DND-41 (cell line): ENCODE results near the gene DHX57.

ENCODE experiments used
- EZH2 ChIP-seq: IDR thresholded peaks from 3 replicates; pipeline ENCODE4 v1.6.1; 2012; ENCODE audit warnings: borderline replicate concordance, low read depth, mild to moderate bottlenecking, moderate library complexity, low read length, inconsistent platforms; ENCODE audit not compliant: severe bottlenecking
- TF ChIP-seq, protein P1 (sequence below): IDR thresholded peaks from 2 replicates; pipeline ENCODE4 v1.5.1; 2012; ENCODE audit warnings: borderline replicate concordance, low read length, moderate library complexity, mild to moderate bottlenecking; ENCODE audit not compliant: poor library complexity, severe bottlenecking; ENCODE audit errors: extremely low read depth

DNA sequence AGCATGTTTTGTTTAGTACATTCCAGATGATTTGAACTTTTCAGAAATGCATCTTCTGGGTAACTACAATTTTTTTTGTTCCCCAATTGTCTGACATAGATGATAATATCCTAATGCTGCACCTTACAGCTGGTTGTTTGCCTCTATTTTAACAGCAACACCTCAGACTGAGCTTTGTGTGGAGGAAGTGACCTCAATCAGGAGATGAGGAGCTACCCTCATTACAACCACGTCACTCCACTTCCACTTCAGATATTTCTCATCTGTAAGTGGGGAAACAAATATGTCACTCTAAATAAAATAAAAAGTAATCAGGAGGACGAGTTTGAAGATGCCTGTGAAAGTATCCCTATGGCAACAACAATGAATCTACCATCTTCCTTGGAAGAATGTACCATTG lies 112.5 kb downstream of the DHX57 start:
- TF ChIP-seq, protein P1, sequence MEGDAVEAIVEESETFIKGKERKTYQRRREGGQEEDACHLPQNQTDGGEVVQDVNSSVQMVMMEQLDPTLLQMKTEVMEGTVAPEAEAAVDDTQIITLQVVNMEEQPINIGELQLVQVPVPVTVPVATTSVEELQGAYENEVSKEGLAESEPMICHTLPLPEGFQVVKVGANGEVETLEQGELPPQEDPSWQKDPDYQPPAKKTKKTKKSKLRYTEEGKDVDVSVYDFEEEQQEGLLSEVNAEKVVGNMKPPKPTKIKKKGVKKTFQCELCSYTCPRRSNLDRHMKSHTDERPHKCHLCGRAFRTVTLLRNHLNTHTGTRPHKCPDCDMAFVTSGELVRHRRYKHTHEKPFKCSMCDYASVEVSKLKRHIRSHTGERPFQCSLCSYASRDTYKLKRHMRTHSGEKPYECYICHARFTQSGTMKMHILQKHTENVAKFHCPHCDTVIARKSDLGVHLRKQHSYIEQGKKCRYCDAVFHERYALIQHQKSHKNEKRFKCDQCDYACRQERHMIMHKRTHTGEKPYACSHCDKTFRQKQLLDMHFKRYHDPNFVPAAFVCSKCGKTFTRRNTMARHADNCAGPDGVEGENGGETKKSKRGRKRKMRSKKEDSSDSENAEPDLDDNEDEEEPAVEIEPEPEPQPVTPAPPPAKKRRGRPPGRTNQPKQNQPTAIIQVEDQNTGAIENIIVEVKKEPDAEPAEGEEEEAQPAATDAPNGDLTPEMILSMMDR = no peak
- no peak for TF ChIP-seq EZH2
